Cerebellar cortex (tissue), 1 donor: ENCODE results near the gene DOCK4.

Source experiments
- DNase-seq: peaks from one replicate; pipeline ENCODE4 v3.0.0-alpha.2; 2015; ENCODE audit warnings: low spot score

DOCK4 gene

DNA sequence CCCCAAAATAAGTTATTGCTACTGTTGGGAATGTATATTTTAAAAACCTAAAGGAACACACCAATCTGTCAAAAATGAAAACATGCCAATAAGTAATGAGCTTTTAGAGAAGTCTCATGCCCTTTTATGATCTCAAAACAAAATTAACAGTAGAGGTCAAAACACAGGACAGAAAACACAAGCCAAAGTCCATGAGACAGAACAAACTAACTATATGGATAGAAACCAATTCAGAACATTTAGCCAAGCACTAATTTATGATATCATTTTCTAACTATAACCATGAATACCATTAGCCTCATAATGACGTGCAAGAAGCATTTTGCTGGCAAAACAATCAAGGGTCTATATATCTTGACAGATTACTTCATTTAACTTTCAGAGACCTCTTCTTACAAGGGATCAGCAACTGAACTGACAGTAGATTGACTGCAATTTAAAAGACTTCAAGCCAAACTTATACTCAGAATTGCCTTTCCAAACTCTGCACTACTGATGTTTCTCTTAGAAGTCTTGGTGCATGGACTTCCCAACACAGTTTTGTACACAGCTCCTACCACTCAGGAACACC lies 200.9 kb downstream of the DOCK4 start:
- no peak for DNase-seq

DNA sequence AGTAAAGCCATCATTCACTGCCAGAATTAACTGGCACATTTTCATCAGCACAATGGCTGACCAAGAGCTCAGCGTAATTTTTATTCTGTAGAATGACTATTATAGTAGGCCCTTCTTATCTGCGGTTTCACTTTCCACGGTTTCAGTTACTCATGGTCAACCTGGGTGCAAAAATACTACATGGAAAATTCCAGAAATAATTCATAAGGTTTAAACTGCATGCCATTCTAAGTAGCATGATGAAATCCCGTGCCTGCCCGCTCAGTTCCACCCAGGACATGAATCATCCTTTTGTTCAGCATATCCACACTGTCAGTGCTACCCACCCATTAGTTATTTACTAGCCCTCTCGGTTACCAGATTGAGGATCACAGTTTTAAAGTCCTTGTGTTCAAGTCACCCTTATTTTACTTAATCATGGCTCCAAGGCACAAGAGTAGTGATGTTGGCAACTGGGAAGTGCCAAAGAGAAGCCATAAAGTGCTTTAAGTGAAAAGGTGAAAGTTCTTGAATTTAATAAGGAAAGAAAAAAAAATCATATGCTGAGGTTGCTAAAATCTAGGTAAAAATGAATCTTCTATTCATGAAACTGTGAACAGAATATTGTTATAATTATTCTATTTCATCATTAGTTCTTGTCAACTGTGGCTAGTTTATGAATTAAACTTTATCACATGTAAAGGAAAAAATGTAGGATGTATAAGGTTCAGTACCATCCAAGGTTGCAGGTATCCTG lies 204.9 kb downstream of the DOCK4 start:
- no peak for DNase-seq

DNA sequence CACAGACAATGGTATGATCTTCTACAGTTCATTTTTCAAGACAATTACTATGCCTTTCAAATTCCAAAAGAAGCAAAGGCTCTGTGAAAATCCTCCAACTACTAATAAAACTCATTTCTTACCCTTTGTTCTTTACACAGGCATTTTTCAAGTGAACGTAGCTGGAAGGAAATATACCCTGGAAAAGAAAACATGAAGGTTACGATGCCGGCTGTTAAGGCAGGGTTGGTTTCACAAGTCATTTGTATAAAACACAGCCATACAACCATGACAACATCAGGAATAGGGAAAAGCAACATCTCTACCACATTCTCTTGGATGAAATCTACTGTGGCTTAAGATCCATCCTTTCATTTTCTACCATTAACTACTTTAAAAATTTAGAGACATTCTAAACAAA lies 207.9 kb downstream of the DOCK4 start:
- no peak for DNase-seq

DNA sequence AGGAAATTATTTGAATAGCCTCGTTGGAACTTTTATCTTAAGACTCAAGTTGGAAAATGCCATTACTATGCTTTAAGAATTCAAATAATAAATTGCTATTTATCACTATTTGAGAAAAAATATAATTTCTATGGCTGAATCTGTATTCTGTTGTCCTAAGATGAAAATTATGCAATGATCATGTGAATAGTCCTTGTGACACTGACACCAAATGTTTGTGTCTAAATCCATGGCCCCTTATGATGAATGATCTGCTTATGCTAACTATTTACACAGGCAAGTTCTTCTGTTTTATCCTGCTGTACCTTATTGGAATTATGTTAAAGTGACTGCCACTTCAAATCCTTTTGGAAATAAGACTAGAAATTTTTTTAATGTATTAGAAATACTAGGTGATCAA lies 208.7 kb downstream of the DOCK4 start:
- no peak for DNase-seq

DNA sequence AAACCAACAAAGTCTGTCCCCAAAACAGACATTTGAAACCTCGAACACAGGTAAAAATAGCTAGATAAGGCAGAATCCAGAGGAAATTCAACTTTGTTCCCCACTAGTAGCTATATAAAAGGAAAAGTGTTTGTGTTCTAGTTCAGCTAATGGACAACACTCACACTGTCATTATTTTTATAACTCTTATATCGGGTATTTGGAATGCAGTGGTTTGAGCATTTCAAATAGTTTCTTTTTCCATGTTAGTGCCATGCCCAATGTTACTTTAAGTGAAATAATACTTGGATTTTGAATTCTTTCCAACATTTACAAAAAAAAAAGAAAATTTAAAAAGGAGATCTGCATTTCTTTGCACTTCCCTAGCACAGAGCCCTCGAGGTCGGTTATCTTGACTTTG lies 213.6 kb downstream of the DOCK4 start:
- DNase-seq = no peak

DNA sequence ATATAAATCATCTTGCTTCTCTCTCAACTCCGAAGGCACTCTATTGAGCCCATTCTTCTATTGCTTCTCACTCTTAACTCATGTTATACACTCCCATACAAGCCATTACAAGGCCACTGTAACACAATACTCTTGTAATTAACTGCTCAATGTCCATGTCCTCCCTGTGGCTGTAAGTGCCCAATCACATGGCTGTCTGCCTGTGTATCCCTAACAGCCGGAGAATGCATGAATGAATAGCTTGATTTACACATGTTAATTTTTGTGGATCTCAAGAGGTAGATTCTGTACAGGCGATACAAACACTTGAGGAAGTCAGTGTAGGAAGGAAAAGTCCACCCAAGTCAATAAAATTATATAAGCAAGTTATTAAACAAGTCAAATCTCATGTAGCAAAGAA lies 215.6 kb downstream of the DOCK4 start:
- DNase-seq = no peak

DNA sequence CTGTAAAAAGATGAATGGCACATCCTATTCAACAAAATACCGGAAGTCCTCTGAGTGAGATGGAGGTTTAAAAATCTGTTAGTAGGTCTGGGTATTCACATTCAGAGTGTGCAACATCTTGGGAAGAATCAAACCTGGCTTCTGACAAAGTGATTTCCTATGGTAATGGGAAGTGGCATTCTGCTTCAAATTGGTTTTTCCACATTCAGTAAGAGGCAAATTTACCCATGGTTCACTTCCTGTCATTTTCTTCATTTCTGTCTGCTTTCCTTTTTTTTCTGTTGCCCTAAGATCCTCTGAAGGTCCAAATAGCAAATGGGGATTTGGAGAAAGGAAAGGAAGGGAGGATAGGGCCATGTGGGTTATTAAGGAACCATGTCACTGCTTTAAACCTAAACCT lies 218.3 kb downstream of the DOCK4 start:
- DNase-seq = no peak

DNA sequence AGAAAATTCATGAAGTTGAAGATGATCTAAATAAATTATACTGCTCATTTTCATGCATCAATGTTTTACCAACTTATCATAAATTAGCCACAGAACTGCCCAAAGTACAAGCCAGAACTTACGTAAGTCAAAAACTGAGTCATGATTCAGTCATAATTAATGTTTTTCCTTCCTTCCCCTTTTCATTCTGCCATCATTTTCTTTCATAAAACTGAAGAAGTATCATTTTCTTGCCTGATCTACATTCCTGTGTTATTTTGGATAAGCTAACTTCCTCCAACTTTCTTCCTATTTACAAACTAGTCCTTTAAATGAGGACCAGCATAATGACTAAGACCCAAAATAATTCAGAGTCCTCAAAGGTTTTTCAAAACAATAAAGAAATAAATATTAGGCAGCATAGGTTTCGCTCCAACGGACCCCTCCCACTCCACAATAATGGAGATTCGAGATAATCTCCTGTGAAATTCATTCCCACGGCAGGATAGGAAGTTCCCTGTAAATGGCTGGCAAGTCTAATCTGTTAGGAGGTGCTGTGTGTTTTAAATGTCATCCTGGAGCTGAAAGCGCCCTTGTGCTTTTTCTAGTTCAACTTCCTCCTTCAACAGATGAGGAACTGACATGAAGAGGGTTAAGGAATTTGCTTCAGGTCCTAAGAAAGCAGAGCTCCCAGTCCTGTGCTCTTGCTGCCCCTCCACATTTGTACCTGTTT lies 218.9 kb downstream of the DOCK4 start:
- no peak for DNase-seq

DNA sequence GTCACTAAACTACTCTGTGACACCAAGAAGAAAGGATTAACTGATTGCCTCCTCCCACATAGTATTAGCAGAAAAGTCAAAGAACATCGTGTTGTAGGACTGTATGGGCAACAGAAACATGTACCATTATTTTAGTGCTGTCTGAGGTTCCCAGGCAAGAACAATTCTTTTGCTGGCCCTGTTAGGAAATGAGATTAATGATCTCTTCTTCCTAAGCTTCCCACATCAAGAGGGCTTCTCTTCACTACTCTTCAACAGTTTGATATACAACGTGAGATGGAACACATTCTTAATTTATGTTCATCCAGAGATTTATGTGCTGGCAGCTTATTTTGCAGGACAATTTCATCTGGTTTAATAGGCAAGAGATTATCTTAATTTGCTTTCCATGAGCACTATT lies 219.6 kb downstream of the DOCK4 start:
- DNase-seq = no peak

DNA sequence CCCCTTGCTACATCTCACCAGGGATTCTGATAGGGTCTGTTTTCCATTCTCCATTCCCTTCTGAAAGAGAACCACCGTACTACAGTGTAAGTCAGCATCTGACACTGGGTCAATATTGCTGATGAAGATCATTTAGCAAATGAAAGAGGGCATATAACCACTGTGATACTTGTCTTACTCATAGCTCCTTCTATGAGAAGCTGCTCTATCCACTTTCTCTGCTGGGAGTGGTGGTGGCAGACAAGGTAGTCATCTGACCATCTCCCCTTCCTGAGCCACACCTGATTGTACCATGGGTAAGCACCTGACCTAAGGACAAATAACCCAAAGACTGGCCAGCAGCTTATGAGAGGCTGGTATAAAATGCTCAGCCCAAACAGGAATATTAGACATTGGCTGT lies 220.4 kb downstream of the DOCK4 start:
- no peak for DNase-seq

DNA sequence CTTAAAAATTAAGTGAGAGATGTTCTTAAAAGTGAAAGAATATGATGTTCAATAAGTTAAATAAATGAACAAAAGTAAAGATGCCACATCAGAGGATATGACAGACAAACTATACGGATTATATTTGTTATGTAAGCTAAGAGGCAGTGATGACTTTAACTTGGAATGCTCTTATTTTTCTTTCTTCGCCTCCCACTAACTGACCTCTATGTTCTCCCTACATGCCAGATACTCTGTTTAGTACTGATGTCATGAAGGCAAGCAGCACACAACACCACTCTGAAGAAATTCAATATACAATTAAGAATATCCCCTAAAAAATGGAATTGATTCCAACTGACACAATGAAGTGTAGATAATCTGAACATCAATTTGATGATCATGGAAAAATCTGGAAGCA lies 223.4 kb downstream of the DOCK4 start:
- DNase-seq = no peak

DNA sequence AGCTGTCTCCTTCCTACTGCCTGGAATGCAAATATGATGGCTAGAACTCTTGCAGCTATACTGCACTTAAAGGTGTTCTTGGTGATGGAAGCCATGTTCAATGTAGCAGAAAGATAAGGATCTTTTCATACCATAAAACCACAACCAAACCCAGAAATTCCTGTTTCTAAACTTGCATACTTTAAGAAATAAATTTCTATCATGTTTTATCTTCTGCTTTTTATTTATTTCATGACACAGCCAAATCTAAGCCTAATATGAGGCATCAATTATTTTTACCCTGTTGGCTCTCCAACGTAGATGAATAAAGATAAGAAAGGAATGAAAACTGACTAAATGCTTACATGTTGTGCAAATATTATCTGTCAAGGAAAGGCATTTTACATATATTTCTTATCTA lies 224.1 kb downstream of the DOCK4 start:
- DNase-seq = no peak

DNA sequence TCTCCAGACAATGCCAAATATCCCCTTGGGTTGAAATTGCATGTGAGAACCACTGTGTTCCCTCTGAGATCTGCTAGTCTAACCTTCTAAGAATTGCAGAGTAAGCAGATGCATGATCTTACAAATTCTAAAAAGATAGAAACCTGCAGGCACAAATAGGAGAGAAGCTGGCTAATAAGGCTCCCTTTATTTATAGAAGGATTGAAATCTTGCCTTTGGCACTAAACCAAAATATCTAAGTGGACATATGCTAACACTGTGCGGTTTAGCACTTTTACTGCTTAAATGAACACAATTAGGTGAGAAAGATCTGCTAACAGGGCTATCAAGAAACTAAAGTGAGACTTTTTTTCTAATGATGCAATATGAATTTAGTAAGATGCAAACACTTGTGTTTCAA lies 225.5 kb downstream of the DOCK4 start:
- peak; percentile 47 for DNase-seq

DNA sequence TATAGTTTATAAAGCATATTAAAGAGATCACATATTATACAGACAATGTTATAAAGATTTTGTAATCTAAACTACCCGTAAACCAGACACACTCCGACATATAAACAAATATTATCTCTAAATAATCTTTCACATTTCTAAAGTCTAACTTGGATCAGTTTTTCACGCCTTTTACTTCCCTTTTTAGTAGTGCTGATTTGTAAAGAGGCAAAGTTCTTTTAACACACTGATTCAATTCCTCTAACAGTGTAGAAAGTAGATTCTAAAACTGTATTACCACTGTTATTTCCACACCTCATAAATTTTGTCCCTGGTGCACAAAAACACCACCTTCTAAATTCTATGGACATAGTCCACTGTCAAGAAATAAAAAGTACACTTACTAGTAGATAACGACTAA lies 230.9 kb downstream of the DOCK4 start:
- DNase-seq = no peak

DNA sequence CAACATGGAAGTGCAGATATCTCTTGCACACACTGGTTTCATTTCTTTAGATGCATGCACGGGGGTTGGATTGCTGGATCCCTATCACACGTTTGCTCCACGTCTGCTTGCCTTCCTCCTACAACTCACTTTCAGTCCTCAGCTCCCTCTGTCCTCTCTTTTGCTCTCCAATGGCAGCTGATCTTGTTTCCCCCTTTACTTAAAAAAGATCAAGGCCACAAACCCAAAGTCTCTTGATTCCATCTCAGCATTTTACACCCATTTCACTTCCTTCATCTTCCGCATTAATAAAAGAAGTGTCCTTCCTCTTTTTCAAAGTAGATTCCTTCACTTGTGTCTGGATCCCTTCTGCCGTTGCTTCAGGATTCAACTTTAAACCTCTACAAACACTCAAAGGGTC lies 245.2 kb downstream of the DOCK4 start:
- DNase-seq = no peak

DNA sequence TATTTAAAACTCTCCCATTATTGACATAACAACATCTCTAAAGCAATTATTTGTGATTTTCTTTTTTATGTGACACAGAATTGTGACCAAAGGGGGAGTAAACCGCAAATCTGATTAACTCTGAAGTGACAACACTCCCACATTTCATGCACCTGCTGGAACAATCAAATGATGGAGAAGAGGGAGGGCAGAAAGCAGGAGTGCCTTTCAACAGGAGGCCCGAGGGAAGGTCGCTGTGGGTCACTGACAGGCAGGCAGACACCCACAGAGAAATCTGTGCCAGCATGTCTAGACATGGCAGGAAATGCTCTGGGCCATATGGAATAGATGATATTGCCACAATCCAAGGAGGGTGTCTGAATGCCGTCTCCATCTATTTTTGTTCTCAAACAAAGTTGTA lies 247.3 kb downstream of the DOCK4 start:
- no peak for DNase-seq

DNA sequence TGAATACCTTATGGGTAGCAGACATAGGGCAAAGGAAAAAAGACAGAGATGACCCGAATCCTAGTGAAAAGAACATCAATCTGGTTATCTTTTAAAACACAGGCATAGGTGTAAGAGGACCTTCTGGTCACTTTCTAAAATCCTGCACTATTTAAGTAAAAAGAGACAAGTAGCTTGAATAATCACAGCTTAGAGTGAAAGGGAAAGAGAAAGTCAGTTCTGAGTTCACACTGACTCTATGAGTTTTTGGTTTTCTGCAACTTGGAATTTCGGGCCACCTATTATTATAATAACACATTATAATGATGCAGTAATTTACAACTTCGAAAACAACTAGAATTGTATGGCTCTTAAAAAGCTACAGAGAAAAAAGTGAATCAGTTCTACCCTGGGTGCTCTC lies 247.8 kb downstream of the DOCK4 start:
- DNase-seq = no peak

DNA sequence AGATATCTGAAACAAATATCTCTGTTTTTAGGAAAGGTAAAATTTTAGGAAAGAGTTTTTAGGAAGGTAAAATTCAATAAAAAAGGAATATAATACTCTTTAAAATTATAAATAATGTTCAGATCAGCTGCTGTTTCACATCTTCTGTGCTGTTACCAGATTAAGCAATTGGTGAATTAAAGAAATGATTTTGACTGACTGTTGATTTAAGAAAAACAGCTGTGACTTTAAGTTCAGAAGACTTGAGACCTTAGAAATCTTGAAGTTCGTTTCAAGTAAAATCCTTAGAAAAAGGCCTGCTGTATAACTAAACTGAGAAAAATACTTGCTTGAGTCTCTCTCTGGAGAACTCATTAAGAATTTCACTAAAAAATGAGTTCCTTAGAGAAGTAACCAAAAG lies 250.6 kb downstream of the DOCK4 start:
- DNase-seq = no peak

DNA sequence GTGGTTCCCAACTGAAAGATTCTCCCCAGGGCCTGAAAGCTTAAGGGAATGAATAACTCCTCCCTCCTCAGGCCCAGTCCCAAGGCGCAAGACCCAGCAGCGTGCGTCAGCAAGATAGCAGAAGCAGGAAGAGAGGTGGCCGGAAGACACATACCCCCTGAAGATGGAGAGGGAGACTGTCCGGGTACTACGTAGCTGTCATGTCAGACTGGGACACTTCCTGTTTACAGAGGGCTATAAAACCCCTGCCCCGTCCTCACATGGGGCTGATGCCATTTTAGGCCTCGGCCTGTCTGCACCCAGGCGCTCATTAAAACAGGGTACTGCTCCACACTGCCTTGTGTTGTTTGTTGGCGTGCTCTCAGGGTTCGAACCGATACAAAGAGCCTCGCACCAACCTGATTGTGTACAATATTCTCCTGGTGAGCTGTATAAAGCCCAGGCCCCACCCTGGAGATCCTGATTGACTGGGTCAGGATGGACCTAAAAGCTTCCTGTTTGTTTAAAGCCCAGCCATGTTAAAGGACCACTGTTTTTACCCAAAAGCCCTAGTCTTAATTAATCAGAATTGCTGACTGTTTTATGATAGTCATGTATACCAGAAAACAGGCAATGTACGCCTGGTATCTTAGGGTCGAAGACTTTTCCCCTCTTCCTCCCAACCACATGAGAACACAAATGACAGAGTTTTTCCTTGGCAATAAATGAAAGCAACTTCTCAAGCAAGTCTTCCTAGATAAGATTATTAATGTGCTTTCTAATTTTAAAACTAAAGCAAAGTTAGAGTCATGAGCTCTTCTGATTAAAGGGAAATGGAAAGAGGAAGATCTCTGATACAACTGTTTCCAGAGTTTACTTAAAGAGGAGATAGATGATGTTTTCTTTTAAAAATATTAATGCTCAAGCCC lies 251.5 kb downstream of the DOCK4 start:
- DNase-seq = no peak

DNA sequence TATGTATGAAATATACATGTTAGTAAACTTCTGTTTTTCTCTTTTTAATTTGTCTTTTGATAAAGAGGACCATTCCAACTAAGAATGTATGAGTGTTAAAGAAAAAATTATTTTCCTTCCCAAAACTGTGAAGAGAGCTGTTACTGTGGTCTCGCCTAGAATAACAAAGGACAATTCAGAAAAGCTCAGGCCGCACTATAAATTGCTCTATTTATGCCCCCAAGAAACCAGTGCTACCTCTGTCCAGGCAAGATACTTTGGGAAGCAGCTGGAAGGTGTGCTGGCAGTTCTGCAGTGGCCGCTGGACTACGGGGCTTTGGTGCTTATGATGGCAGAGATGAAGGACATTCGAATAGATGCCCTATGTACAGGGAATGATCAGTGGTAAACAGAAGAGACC lies 252.1 kb downstream of the DOCK4 start:
- DNase-seq = no peak

DNA sequence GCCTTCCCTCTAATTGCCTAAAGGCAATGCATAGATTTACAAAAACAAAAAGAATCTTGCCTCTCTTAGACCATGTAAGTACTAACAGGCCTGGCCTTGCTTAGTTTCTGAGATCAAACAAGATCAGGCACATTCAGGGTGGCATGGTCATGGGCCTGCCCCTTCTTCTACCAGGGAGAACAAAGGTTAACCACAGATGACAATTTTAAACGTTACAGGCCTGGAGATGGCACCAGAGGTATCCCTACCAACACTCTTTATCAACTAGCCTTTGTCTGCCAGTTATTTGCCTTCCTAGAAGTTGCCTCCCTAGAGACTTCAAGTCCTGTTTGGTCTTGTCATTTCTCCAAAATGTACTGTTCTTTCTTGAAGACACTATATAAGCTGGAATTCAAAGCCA lies 252.6 kb downstream of the DOCK4 start:
- DNase-seq = peak; percentile 59

DNA sequence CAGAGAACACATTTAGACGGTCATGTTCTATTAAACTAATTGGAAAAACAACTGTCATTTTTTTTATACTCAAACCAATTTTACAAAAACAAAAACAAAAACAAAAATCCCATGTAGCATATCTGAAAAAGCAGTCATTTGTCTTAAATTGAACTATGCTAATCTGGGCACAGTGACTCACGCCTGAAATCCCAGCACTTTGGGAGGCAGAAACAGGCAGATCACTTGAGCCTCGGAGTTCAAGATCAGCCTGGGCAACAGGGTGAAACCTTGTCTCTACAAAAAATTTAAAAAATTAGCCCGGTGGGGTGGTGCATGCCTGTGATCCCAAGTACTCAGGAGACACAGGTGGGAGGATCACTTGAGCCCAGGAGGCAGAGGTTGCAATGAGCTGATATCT lies 253.4 kb downstream of the DOCK4 start:
- DNase-seq = no peak

DNA sequence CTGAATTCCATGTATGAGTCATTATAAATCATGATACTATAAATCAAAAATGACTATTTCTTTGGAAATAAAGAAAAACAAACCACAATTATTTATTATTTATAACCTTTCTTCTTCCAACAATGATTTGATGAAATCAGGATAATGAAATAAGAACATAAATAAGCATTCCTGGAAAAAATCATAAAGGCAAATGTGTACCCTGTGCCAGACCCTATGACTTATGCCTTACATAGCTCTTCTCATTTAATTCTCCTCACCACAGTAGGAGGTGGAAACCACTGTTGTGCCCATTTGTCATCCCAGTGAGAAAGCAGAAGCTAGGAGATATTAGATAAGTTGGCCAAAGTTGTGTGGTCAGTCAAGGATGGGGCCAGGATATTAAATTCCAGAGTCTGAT lies 255.1 kb downstream of the DOCK4 start:
- DNase-seq = no peak
